ENCODE measurements around the gene CHMP1A.

DNA sequence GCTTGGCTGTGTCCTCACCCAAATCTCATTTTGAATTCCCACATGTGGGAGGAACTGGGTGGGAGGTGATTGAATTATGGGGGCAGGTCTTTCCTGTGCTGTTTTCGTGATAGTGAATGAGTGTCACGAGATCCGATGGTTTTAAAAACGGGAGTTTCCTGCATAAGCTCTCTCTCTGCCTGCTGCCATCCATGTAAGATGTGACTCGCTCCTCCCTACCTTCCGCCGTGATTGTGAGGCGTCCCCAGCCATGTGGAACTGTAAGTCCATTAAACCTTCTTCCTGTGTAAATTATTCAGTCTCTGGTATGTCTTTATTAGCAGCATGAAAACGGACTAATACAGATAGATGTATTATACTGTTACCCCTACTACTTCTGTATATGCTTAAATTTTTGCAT lies 3.7 kb upstream of the CHMP1A start:
- TF ChIP-seq, protein P1, sequence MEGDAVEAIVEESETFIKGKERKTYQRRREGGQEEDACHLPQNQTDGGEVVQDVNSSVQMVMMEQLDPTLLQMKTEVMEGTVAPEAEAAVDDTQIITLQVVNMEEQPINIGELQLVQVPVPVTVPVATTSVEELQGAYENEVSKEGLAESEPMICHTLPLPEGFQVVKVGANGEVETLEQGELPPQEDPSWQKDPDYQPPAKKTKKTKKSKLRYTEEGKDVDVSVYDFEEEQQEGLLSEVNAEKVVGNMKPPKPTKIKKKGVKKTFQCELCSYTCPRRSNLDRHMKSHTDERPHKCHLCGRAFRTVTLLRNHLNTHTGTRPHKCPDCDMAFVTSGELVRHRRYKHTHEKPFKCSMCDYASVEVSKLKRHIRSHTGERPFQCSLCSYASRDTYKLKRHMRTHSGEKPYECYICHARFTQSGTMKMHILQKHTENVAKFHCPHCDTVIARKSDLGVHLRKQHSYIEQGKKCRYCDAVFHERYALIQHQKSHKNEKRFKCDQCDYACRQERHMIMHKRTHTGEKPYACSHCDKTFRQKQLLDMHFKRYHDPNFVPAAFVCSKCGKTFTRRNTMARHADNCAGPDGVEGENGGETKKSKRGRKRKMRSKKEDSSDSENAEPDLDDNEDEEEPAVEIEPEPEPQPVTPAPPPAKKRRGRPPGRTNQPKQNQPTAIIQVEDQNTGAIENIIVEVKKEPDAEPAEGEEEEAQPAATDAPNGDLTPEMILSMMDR (IDR thresholded peaks at IDR 0.05) = no peak
- no peak for TF ChIP-seq EP300 (IDR thresholded peaks at IDR 0.05)

Data from ovary (tissue), 3 donors.